Mesenchymal stem cell (in vitro differentiated cells and primary cell): ENCODE results near the gene LY9.

Experiments used
- DNase-seq: peaks from one replicate; pipeline ENCODE4 v3.0.0-alpha.2; 2013
- H2AFZ ChIP-seq: one replicate; pipeline ENCODE4 v1.6.1; 2013; ENCODE audit warnings: low read depth, mild to moderate bottlenecking, control low read depth, inconsistent platforms, low read length, moderate library complexity
- H2AK5ac ChIP-seq: 2 replicates; pipeline ENCODE4 v1.6.1; 2013; ENCODE audit warnings: low read length, moderate library complexity, mild to moderate bottlenecking, inconsistent platforms; ENCODE audit not compliant: severe bottlenecking
- H2BK120ac ChIP-seq: one replicate; pipeline ENCODE4 v1.6.1; 2013; ENCODE audit warnings: low read depth, mild to moderate bottlenecking, inconsistent platforms, low read length, moderate library complexity
- H2BK12ac ChIP-seq, 2 experiments: one replicate each; pipeline ENCODE4 v1.6.1; 2013; ENCODE audit warnings: inconsistent platforms in 2 of 2, low read length in 2 of 2, mild to moderate bottlenecking in 2 of 2, moderate library complexity in 2 of 2, control low read depth in 1 of 2
- H2BK15ac ChIP-seq: one replicate; pipeline ENCODE4 v1.6.1; 2013; ENCODE audit warnings: mild to moderate bottlenecking, low read depth, inconsistent platforms; ENCODE audit not compliant: poor library complexity, severe bottlenecking
- H2BK5ac ChIP-seq: 2 replicates; pipeline ENCODE4 v1.6.1; 2013; ENCODE audit warnings: low read depth, mild to moderate bottlenecking, low read length, control low read depth, inconsistent platforms; ENCODE audit not compliant: poor library complexity, severe bottlenecking
- H3K14ac ChIP-seq, 2 experiments: one replicate each; pipeline ENCODE4 v1.6.1; 2013; ENCODE audit warnings: inconsistent platforms in 2 of 2, low read length in 2 of 2, control low read depth in 1 of 2, mild to moderate bottlenecking in 1 of 2, moderate library complexity in 1 of 2
- H3K18ac ChIP-seq, 2 experiments: one replicate each; pipeline ENCODE4 v1.6.1; 2013; ENCODE audit warnings: inconsistent platforms in 2 of 2, low read length in 2 of 2, control low read depth in 1 of 2, low read depth in 1 of 2, mild to moderate bottlenecking in 1 of 2
- H3K23ac ChIP-seq, 2 experiments: one replicate each; pipeline ENCODE4 v1.6.1; 2013; ENCODE audit warnings: inconsistent platforms in 2 of 2, low read length in 2 of 2, mild to moderate bottlenecking in 2 of 2, moderate library complexity in 2 of 2, control low read depth in 1 of 2
- H3K27ac ChIP-seq: 2 replicates; pipeline ENCODE4 v1.5.1; 2013; ENCODE audit warnings: mild to moderate bottlenecking, moderate library complexity, low read length, control low read depth, inconsistent platforms; ENCODE audit not compliant: poor library complexity, severe bottlenecking
- H3K27me3 ChIP-seq, 2 experiments: 2 replicates each; pipeline versions ENCODE4 v1.6.1 to v1.7.0; 2013; ENCODE audit warnings: low read length in 2 of 2, mild to moderate bottlenecking in 2 of 2, moderate library complexity in 2 of 2, control low read depth in 1 of 2, inconsistent platforms in 1 of 2; ENCODE audit not compliant: control insufficient read depth in 1 of 2, insufficient read depth in 1 of 2
- H3K36me3 ChIP-seq, 2 experiments: 2 replicates each; pipeline versions ENCODE4 v1.6.1 to v1.7.0; 2013; ENCODE audit warnings: low read length in 2 of 2, control low read depth in 1 of 2, inconsistent platforms in 1 of 2, low read depth in 1 of 2, mild to moderate bottlenecking in 1 of 2; ENCODE audit not compliant: insufficient read depth in 2 of 2, control insufficient read depth in 1 of 2
- H3K4ac ChIP-seq, 2 experiments: one replicate each; pipeline ENCODE4 v1.6.1; 2013; ENCODE audit warnings: inconsistent platforms in 2 of 2, low read length in 2 of 2, mild to moderate bottlenecking in 2 of 2, moderate library complexity in 2 of 2, control low read depth in 1 of 2, low read depth in 1 of 2
- H3K4me1 ChIP-seq: 2 replicates; pipeline ENCODE4 v1.6.1; 2013; ENCODE audit warnings: low read depth, low read length, control low read depth; ENCODE audit not compliant: control insufficient read depth, insufficient read depth
- H3K4me2 ChIP-seq: 2 replicates; pipeline ENCODE4 v1.6.1; 2013; ENCODE audit warnings: low read length, mild to moderate bottlenecking, inconsistent platforms; ENCODE audit not compliant: poor library complexity, severe bottlenecking
- H3K4me3 ChIP-seq, 2 experiments: 2 replicates each; pipeline versions ENCODE4 v1.5.1 to v1.7.0; 2013; ENCODE audit warnings: low read length in 2 of 2, mild to moderate bottlenecking in 2 of 2, control low read depth in 1 of 2, low read depth in 1 of 2; ENCODE audit not compliant: insufficient read depth in 1 of 2
- H3K79me1 ChIP-seq: replicated peaks from 2 replicates; pipeline ENCODE4 v1.6.1; 2013; ENCODE audit warnings: mild to moderate bottlenecking, control low read depth, low read length, inconsistent platforms; ENCODE audit not compliant: poor library complexity, severe bottlenecking
- H3K9ac ChIP-seq: 2 replicates; pipeline ENCODE4 v1.7.0; 2013; ENCODE audit warnings: mild to moderate bottlenecking, low read length, moderate library complexity
- H3K9me3 ChIP-seq: 2 replicates; pipeline ENCODE4 v1.7.0; 2013; ENCODE audit warnings: mild to moderate bottlenecking, low read length; ENCODE audit not compliant: control insufficient read depth
- H4K8ac ChIP-seq: one replicate; pipeline ENCODE4 v1.6.1; 2013; ENCODE audit warnings: inconsistent platforms, mild to moderate bottlenecking, low read length, moderate library complexity
- H4K91ac ChIP-seq: one replicate; pipeline ENCODE4 v1.6.1; 2013; ENCODE audit warnings: mild to moderate bottlenecking, low read length, inconsistent platforms
- WGBS: methylation state at CpG from one replicate; pipeline ENCODE4 v1.1.7; 2013; ENCODE audit warnings: mixed read lengths; 5-methylcytosine and 5-hydroxymethylcytosine counted together

LY9 gene

GRCh38 chr1:160835751-160836150 lies 39.8 kb downstream of the LY9 start:
- no peak for DNase-seq
- Histone ChIP-seq H2BK12ac (no peak overlapping the region), H2BK15ac (no peak overlapping the region), H2AFZ (no peak overlapping the region), H4K8ac (no peak overlapping the region), H2AK5ac (no peak overlapping the region), H3K23ac (no peak overlapping the region), H2BK5ac (no peak overlapping the region), H4K91ac (no peak overlapping the region), H3K9ac (no peak overlapping the region), H3K27ac (no peak overlapping the region), H2BK120ac (no peak overlapping the region), H3K79me1 (no peaks in the 10 kb centered on the region), H3K9me3 (no peaks in the 10 kb centered on the region), H3K14ac (no peak overlapping the region), H3K4me1 (no peaks in the 10 kb centered on the region), H3K4me3 (no peak overlapping the region), H3K36me3 (no peaks in the 10 kb centered on the region), H3K27me3 (peaks cover 31 to 33% of the 10 kb centered on the region in 2 experiments), H3K4ac (no peak overlapping the region), H3K18ac (no peak overlapping the region), H3K4me2 (no peak overlapping the region)
- WGBS: 73% methylated on average over 3 of the region's 3 CpGs

GRCh38 chr1:160836561-160836960 lies 40.6 kb downstream of the LY9 start:
- Histone ChIP-seq H4K91ac (no peak overlapping the region), H3K4me2 (no peak overlapping the region), H3K14ac (no peak overlapping the region), H3K4me1 (no peaks in the 10 kb centered on the region), H3K36me3 (no peaks in the 10 kb centered on the region), H2BK5ac (no peak overlapping the region), H3K9ac (no peak overlapping the region), H2BK12ac (no peak overlapping the region), H3K79me1 (no peaks in the 10 kb centered on the region), H4K8ac (no peak overlapping the region), H3K23ac (no peak overlapping the region), H2AK5ac (no peak overlapping the region), H3K27ac (no peak overlapping the region), H3K4me3 (no peak overlapping the region), H3K9me3 (no peaks in the 10 kb centered on the region), H2BK120ac (no peak overlapping the region), H3K18ac (no peak overlapping the region), H3K27me3 (peaks cover 23 to 33% of the 10 kb centered on the region in 2 experiments), H2AFZ (no peak overlapping the region), H2BK15ac (no peak overlapping the region), H3K4ac (no peak overlapping the region)
- DNase-seq: no peak
- WGBS: 47% methylated on average over 3 of the region's 3 CpGs

- no peak overlapping the region for H2BK12ac ChIP-seq
- H2AK5ac ChIP-seq: no peak overlapping the region
- no peak overlapping the region for H3K14ac ChIP-seq
- H3K9me3 ChIP-seq: no peaks in the 10 kb centered on the region
- no peaks in the 10 kb centered on the region for H3K36me3 ChIP-seq
- no peak overlapping the region for H4K91ac ChIP-seq
- H3K27ac ChIP-seq: no peak overlapping the region
- no peak overlapping the region for H4K8ac ChIP-seq
- no peak for DNase-seq
- no peak overlapping the region for H2AFZ ChIP-seq
- H3K4ac ChIP-seq: no peak overlapping the region
- no peak overlapping the region for H3K4me3 ChIP-seq
- no peak overlapping the region for H3K4me2 ChIP-seq
- H2BK15ac ChIP-seq: no peak overlapping the region
- H3K27me3 ChIP-seq: peaks cover 18 to 33% of the 10 kb centered on the region in 2 experiments
- H3K9ac ChIP-seq: no peak overlapping the region
- H3K4me1 ChIP-seq: no peaks in the 10 kb centered on the region
- H2BK5ac ChIP-seq: no peak overlapping the region
- no peaks in the 10 kb centered on the region for H3K79me1 ChIP-seq
- no peak overlapping the region for H3K23ac ChIP-seq
- WGBS: 68% methylated on average over 2 of the region's 4 CpGs
- no peak overlapping the region for H2BK120ac ChIP-seq
- H3K18ac ChIP-seq: no peak overlapping the region
These were observed 41.1 kb downstream of the LY9 start for GRCh38 chr1:160836981-160837557.

GRCh38 chr1:160837558-160838205 lies 41.7 kb downstream of the LY9 start:
- no peak overlapping the region for H4K91ac ChIP-seq
- H3K14ac ChIP-seq: no peak overlapping the region
- no peaks in the 10 kb centered on the region for H3K9me3 ChIP-seq
- H3K18ac ChIP-seq: no peak overlapping the region
- H2BK15ac ChIP-seq: no peak overlapping the region
- no peak overlapping the region for H3K4ac ChIP-seq
- H3K4me2 ChIP-seq: no peak overlapping the region
- H2BK120ac ChIP-seq: no peak overlapping the region
- H3K23ac ChIP-seq: no peak overlapping the region
- no peak overlapping the region for H4K8ac ChIP-seq
- no peak overlapping the region for H3K9ac ChIP-seq
- no peaks in the 10 kb centered on the region for H3K4me1 ChIP-seq
- H2AK5ac ChIP-seq: no peak overlapping the region
- no peak overlapping the region for H2AFZ ChIP-seq
- no peak overlapping the region for H2BK5ac ChIP-seq
- H2BK12ac ChIP-seq: no peak overlapping the region
- 87% methylated on average over 9 of the region's 9 CpGs for WGBS
- DNase-seq: peak; percentile 7
- no peak overlapping the region for H3K4me3 ChIP-seq
- H3K27ac ChIP-seq: no peak overlapping the region
- H3K27me3 ChIP-seq: peaks cover 15 to 33% of the 10 kb centered on the region in 2 experiments
- no peaks in the 10 kb centered on the region for H3K36me3 ChIP-seq
- H3K79me1 ChIP-seq: no peaks in the 10 kb centered on the region
